Thymus (tissue), 11 donors: ENCODE results near the gene EML6. TPM values are rescaled to one million over a fixed set of nuclear protein-coding genes. Genes with fewer than 3 reads are reported as not detected.

Experiments
- DNase-seq, 9 donors: peaks; one replicate each; pipeline ENCODE4 v3.0.0-alpha.2; 2013; ENCODE audit warnings: low spot score in 9 of 9, low read depth in 6 of 9, missing footprints in 1 of 9
- H3K27ac ChIP-seq, 2 donors: one replicate each; pipeline ENCODE4 v1.5.1; 2013; ENCODE audit warnings: control low read depth in 1 of 2, low read depth in 1 of 2, low read length in 1 of 2, mild to moderate bottlenecking in 1 of 2, moderate library complexity in 1 of 2
- H3K27me3 ChIP-seq, 2 donors: one replicate each; pipeline ENCODE4 v1.5.1; 2013; ENCODE audit warnings: low read length in 1 of 2; ENCODE audit not compliant: control insufficient read depth in 2 of 2, insufficient read depth in 1 of 2
- H3K36me3 ChIP-seq, 2 donors: one replicate each; pipeline ENCODE4 v1.5.1; 2013; ENCODE audit warnings: low read length in 1 of 2, mild to moderate bottlenecking in 1 of 2, moderate library complexity in 1 of 2; ENCODE audit not compliant: control insufficient read depth in 2 of 2, insufficient read depth in 2 of 2
- H3K4me1 ChIP-seq, 2 donors: one replicate each; pipeline ENCODE4 v1.5.1; 2013; ENCODE audit warnings: low read length in 2 of 2; ENCODE audit not compliant: control insufficient read depth in 2 of 2, insufficient read depth in 2 of 2
- H3K4me3 ChIP-seq, 2 donors: one replicate each; pipeline ENCODE4 v1.5.1; 2013; ENCODE audit warnings: low read length in 2 of 2, control low read depth in 1 of 2, mild to moderate bottlenecking in 1 of 2
- H3K9me3 ChIP-seq, 2 donors: one replicate each; pipeline ENCODE4 v1.5.1; 2013; ENCODE audit warnings: low read length in 1 of 2, mild to moderate bottlenecking in 1 of 2; ENCODE audit not compliant: control insufficient read depth in 2 of 2, insufficient read depth in 1 of 2
- WGBS: extraction: QIAGEN DNeasy Blood & Tissue Kit; methylation state at CpG from one replicate; pipeline ENCODE4 v1.1.7; 2013; 5-methylcytosine and 5-hydroxymethylcytosine counted together
- polyA plus RNA-seq: library from polyadenylated mRNA; stranded (reverse); fragments of 200-250 nt; gene quantifications from one replicate; pipeline ENCODE4 v1.2.3, GENCODE V29; 2013
- total RNA-seq: library from RNA; stranded (reverse); fragments of 120-200 nt; gene quantifications from one replicate; pipeline ENCODE4 v1.2.4, GENCODE V29; 2013
- donor health status: healthy.

Gene EML6
- total and polyA plus RNA-seq, 2 donors, result 1.2 to 3.4 TPM

DNA sequence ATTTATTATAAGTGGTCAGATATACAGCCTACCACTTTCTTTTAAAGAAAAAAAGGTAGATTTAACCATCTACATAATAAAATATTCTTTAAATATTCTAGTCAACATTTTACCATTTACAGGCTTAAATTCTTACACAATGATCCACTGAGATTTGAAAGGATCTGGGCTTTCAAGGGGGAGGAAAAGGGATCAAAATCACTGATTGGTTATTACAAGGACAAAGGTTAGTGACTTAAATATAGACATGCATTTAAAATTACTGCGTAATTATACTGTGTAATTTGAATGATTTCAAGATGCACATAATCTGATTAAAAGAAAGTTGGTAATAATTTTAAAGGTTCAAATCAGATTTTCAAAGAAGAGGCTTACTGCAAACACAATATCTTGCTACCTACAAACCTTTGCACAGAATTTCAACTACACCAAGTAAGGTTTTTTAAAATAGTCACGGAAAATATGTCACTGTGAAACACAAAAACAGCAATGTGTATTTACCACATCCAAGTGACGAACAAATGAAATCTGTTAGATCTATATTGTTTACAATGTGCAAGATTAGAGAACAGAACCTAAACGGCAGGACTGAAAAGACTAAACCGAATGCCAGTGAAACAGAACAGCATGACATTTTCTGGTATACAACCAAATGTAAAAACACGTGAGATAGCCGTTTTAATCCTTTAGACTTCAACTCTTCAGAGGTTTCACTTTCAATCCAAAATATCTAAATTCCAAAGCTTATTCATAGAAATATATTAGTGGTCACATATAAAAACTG is 286.0 kb downstream of the EML6 start:
- peak in 2 of 9 donors; percentile 15 to 51 for DNase-seq
- H3K9me3 ChIP-seq, result no peaks in the 10 kb centered on the region
- no peaks in the 10 kb centered on the region for H3K36me3 ChIP-seq
- peaks cover 9 to 11% of the 10 kb centered on the region in 2 donors for H3K4me1 ChIP-seq
- 18% methylated on average over 7 of the region's 7 CpGs for WGBS
- peak overlapping the region; percentile 33 to 55 for H3K4me3 ChIP-seq
- no peaks in the 10 kb centered on the region for H3K27me3 ChIP-seq
- peak overlapping the region; percentile 75 to 80 for H3K27ac ChIP-seq

DNA sequence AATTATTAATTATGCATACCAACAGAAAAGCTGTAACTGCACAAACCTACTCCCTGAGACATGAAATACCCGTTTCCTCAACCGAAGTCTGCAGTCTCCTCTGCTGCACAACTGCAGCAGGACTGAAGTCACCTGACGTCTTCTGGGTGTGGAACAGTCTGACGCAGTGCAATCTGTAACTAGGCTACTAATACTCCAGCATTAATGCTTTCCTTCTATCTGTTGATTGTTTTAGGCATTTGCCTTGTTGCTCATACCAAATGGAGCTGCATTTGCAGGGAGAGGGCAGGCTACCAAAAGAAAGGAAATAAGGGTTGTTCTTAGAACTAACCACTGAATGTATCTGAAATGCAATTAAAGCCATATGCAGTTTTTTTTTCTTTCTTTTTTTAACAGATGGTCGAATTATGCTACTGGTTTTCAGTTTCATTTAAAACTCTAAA is 286.7 kb downstream of the EML6 start:
- no peaks in the 10 kb centered on the region for H3K27me3 ChIP-seq
- no peaks in the 10 kb centered on the region for H3K9me3 ChIP-seq
- no peaks in the 10 kb centered on the region for H3K36me3 ChIP-seq
- WGBS, result under 1% methylated on average over 5 of the region's 5 CpGs
- H3K4me1 ChIP-seq, result peaks cover 9 to 11% of the 10 kb centered on the region in 2 donors
- peak in 6 of 9 donors; percentile 32 to 77 (median 56) for DNase-seq
- peak overlapping the region; percentile 75 to 80 for H3K27ac ChIP-seq
- peak overlapping the region; percentile 33 to 55 for H3K4me3 ChIP-seq

DNA sequence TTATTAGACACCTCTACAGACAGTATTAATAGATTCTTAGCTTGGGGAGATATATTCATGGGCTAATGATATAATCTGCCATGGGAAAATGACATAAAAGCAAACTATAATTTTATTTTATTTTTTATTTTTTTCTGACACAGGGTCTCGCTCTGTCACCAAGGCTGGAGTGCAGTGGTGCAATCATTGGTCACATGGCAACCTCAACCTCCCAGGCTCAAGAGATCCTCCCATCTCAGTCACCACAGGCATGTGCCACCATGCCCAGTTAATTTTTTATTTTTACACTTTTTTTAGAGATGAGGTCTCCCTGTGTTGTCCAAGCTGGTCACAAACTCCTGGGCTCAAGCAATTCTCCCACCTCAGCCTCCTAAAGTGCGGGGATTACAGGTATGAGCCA is 287.5 kb downstream of the EML6 start:
- Histone ChIP-seq H3K9me3 (no peaks in the 10 kb centered on the region), H3K4me1 (peaks cover 9 to 11% of the 10 kb centered on the region in 2 donors), H3K36me3 (no peaks in the 10 kb centered on the region), H3K4me3 (no peak overlapping the region), H3K27me3 (no peaks in the 10 kb centered on the region), H3K27ac (peak overlapping the region in 1 of 2 donors; percentile 42)
- 97% methylated on average over 2 of the region's 2 CpGs for WGBS
- no peak for DNase-seq

DNA sequence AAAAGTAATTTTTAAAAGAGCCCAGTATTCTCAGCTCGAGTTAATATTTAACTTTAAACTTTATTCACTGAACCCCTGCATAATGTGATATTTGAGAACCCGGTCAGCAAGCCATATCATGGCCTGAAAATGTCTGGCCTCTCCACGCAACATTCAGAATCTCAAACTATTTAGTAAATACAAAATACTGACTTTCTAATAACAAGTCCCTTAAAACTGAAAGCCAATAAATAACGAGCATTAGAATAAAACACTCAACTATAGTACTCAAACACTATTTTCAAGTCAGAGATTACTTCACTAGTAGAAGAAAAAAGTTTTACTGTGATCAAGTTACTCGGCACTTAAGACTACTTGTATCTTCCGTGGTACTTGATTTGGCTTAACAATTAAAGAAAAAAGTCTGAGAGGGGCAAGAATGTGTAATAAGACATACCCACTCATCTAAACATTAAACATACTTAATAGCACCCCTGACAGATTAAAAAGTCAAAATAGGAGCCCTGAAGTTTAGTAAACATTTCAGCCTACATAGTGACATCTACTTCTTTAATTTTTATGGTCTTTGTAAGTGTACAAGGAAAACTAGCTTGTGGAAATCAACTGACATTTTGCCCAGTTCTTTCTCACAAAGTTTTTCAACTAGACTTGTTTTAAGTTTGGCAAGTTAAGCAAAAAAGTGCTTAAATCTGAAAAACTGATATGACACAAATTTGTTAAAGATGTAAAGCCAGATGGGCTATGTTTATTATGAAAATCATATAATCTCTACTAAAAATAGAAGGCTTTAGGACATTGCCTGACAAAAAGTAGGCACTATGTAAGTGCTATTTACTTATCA is 288.6 kb downstream of the EML6 start:
- DNase-seq, result no peak
- H3K27ac ChIP-seq, result peak overlapping the region in 1 of 2 donors; percentile 2

DNA sequence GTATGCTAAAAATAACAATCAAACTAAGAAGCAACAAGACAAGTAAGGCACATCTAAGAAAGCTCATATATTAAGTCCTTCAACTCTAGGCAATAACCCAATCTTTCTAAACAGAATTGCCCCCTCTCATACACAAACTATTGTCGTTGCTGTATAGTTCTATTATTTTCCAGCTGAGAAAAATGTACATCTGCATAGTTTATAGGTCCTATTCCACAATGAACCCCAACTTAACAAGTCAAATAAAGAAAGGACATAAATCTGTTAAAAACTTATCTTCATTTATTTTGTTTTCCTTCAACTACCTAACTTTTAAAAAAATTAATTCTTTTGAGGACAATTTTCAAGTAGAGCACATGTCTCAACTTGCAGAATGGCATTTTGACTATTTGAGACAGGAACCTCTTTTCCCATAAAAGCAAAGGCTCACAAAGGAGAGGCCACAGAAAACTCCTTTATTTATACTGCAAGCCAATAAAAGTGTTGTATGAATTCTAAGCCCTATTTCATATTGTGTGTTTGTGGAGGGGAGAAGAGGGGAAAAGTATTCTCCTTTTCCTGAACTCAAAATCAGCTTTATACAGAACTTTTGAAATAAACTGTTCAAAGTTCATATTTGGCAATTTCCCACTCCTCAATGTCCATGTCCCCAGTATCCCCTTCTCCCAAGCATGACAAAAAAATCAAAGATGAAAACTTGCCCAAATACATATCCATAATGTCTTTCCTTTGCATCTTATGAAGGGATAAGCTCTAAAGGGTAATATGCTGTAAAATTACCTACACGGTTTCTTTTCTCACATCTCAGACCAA is 289.4 kb downstream of the EML6 start:
- H3K9me3 ChIP-seq, result no peaks in the 10 kb centered on the region
- no peak overlapping the region for H3K27ac ChIP-seq
- H3K4me3 ChIP-seq, result no peak overlapping the region
- 81% methylated on average over 2 of the region's 2 CpGs for WGBS
- no peak for DNase-seq
- peaks cover 2 to 8% of the 10 kb centered on the region in 2 donors for H3K4me1 ChIP-seq
- H3K27me3 ChIP-seq, result no peaks in the 10 kb centered on the region
- no peaks in the 10 kb centered on the region for H3K36me3 ChIP-seq

More for the DNA sequence above, 288.6 kb downstream of the EML6 start:
- Histone ChIP-seq H3K36me3 (no peaks in the 10 kb centered on the region), H3K4me1 (peaks cover 6 to 8% of the 10 kb centered on the region in 2 donors), H3K27me3 (no peaks in the 10 kb centered on the region), H3K4me3 (no peak overlapping the region), H3K9me3 (no peaks in the 10 kb centered on the region)
- 71% methylated on average over 6 of the region's 6 CpGs for WGBS

DNA sequence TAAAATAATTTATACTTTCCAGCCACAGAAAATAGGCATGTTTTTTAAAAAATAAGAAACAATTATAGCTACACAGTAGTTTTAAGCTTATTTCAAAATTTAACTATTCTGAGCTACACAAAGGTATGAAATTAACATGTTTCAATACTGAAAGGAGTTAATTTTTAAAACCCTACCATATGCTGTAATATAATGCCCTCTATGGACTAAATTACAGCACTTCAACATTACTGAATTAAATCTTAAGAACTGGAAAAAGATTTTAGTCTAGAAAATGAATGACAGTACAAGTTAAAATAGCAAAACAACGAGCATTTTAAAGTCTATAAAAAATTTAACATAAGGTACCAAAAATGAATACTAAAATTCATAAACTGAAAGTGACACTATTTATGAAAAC is 290.5 kb downstream of the EML6 start:
- Histone ChIP-seq H3K4me1 (peaks cover 2 to 8% of the 10 kb centered on the region in 2 donors), H3K27ac (no peak overlapping the region), H3K27me3 (no peaks in the 10 kb centered on the region), H3K4me3 (no peak overlapping the region), H3K9me3 (no peaks in the 10 kb centered on the region), H3K36me3 (no peaks in the 10 kb centered on the region)
- DNase-seq, result peak in 1 of 9 donors; percentile 31
- WGBS, result 63% methylated on average over 1 of the region's 1 CpG

DNA sequence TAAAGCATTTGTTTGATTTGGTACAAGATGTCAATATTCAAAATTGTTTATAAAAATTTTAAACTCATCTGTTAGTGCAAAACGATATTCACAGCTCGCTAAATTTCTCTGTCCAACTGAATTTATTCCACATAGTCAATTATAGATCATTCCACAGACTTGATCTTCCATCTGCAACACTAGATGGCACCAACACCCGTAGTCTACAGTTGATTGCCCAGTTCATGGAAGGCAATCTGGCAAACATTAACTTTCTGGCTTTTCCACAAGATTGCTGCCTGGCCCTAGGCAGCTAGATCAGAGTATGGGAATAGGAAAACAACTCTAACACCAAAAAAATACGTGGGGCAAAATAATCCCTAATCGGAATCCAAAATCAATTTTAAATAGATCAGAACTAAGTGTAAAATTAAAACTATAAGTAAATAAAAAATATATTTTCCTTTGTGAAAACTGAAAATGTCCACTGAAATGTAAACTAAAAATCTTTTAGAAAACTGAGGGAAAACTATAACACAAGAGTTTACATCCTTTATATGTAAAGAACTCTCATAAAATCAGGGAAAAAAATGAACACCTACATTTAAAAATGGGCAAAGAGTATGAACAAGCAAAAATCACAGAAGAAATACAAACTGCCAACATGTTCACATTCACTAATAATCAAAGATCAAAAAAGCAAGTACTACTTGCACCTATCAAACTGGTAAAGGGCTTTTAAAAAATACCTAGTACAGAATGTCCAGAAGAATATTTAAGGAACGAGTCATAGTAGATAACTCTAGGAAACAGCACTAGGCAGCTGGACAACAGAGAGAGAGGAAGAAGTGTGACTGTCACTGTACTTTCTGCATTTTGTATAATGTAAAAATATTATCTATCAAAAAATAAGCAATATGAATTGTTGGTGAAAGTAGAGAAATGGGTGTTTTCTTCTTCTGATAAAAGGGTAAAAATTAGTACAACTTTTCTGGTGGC is 291.8 kb downstream of the EML6 start:
- peak in 2 of 9 donors; percentile 33 to 58 for DNase-seq
- no peak overlapping the region for H3K27ac ChIP-seq
- H3K4me3 ChIP-seq, result no peak overlapping the region
- peaks cover 0 to 4% of the 10 kb centered on the region in 2 donors for H3K36me3 ChIP-seq
- no peaks in the 10 kb centered on the region for H3K27me3 ChIP-seq
- 89% methylated on average over 6 of the region's 6 CpGs for WGBS
- peaks cover under 1 to 4% of the 10 kb centered on the region in 2 donors for H3K4me1 ChIP-seq
- no peaks in the 10 kb centered on the region for H3K9me3 ChIP-seq

DNA sequence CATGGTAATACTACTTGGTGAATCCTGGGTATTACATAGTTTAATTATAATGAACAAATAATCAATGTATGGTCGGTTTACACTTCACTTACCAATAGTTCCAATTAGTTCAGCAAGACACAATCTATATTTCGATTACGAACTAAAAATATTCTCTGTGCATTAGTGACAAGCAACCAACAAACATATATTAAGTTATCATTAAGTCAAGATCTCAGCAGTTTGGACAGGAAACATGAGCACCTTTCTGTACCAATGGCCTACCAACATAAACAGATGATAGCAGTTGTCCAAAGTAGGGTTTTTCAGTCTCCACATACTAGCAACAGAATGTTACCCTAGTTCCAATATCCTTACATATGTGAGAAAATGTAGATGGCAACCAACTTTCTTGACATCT is 294.0 kb downstream of the EML6 start:
- DNase-seq, result no peak
- peaks cover 0 to 4% of the 10 kb centered on the region in 2 donors for H3K36me3 ChIP-seq
- H3K27me3 ChIP-seq, result no peaks in the 10 kb centered on the region
- peaks cover 0 to 2% of the 10 kb centered on the region in 2 donors for H3K4me1 ChIP-seq
- no peak overlapping the region for H3K4me3 ChIP-seq
- 97% methylated on average over 3 of the region's 3 CpGs for WGBS
- H3K27ac ChIP-seq, result no peak overlapping the region
- no peaks in the 10 kb centered on the region for H3K9me3 ChIP-seq
